C4-2B (cell line): ENCODE results near the gene TEFM.
"Not testable (repeated sequence)": the region's sequence is repeated elsewhere in the genome, so short reads cannot be mapped to it uniquely, and the experiment has no call there.

Source experiments
- CTCF ChIP-seq: fragments of 450-650 bp; conservative IDR thresholded peaks from 2 replicates; pipeline ENCODE4 v1.5.1; 2017; ENCODE audit warnings: mild to moderate bottlenecking
- ZFX ChIP-seq: fragments of 450-650 bp; IDR thresholded peaks from 2 replicates; pipeline ENCODE4 v1.6.1; 2017

GRCh38 chr17:30929861-30930260, 23.8 kb upstream of the TEFM start:
- TF ChIP-seq CTCF, ZFX: not testable (repeated sequence)
